Skeletal muscle satellite cell (primary cell): Measurements from ENCODE around the gene ENOX1.

ENCODE experiments used
- H3K27me3 ChIP-seq: 2 replicates; pipeline ENCODE4 v1.7.0; 2013; ENCODE audit warnings: low read length; ENCODE audit not compliant: control insufficient read depth, insufficient read depth
- H3K36me3 ChIP-seq: 2 replicates; pipeline ENCODE4 v1.7.0; 2013; ENCODE audit warnings: mild to moderate bottlenecking, control low read depth, low read length; ENCODE audit not compliant: insufficient read depth
- H3K4me1 ChIP-seq: 2 replicates; pipeline ENCODE4 v1.7.0; 2013; ENCODE audit warnings: low read length; ENCODE audit not compliant: control insufficient read depth, insufficient read depth
- H3K4me2 ChIP-seq: 2 replicates; pipeline ENCODE4 v1.7.0; 2013; ENCODE audit warnings: mild to moderate bottlenecking, low read length
- H3K4me3 ChIP-seq: 2 replicates; pipeline ENCODE4 v1.7.0; 2013; ENCODE audit warnings: low read length
- H3K9ac ChIP-seq: 2 replicates; pipeline ENCODE4 v1.7.0; 2013; ENCODE audit warnings: mild to moderate bottlenecking, low read depth, low read length, moderate library complexity
- H3K9me3 ChIP-seq: replicated peaks from 2 replicates; pipeline ENCODE4 v1.7.0; 2013; ENCODE audit warnings: mild to moderate bottlenecking, control low read depth, low read length

ENOX1 gene

DNA sequence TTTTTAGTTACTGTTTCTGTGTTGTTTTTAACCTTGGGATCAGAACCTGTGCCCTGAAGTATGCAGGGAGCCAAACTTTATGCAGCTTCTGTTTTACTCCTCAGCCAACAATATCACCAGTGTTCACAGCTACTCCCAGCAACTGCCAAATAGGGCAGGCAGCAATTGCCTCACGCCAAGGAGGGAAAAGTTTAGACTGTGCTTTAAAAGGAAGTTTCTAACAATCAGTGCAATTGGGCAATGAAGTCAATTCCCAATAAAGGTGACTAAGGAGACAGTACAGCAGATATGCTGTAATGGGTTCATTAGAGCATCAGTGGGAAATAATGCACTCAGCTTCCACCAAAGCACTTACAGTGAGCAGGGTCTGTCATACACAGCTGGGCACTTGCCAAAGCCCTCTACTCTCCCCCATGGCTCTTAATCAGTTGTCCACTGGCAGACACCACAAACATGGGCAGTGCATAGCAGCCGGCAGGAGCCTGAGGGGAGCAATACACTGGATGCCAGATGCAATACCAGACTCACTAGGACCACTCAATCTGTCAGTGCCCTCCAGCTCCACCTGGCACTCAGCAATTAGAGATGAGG lies 19.3 kb downstream of the ENOX1 start:
- H3K4me3 ChIP-seq = no peak overlapping the region
- no peaks in the 10 kb centered on the region for H3K9me3 ChIP-seq
- no peaks in the 10 kb centered on the region for H3K36me3 ChIP-seq
- no peaks in the 10 kb centered on the region for H3K27me3 ChIP-seq
- H3K9ac ChIP-seq = no peak overlapping the region
- H3K4me1 ChIP-seq = no peaks in the 10 kb centered on the region
- H3K4me2 ChIP-seq = no peak overlapping the region

- H3K4me3 ChIP-seq = no peak overlapping the region
- H3K4me1 ChIP-seq = no peaks in the 10 kb centered on the region
Measured at GRCh38 chr13:43766725-43767124, 20.0 kb downstream of the ENOX1 start.

GRCh38 chr13:43764349-43764748 lies 22.4 kb downstream of the ENOX1 start:
- Histone ChIP-seq H3K4me2 (no peak overlapping the region), H3K9ac (no peak overlapping the region), H3K27me3 (no peaks in the 10 kb centered on the region), H3K4me1 (no peaks in the 10 kb centered on the region), H3K4me3 (no peak overlapping the region), H3K36me3 (no peaks in the 10 kb centered on the region), H3K9me3 (no peaks in the 10 kb centered on the region)

More at GRCh38 chr13:43766725-43767124, 20.0 kb downstream of the ENOX1 start:
- H3K4me2 ChIP-seq = no peak overlapping the region
- H3K9ac ChIP-seq = no peak overlapping the region
- H3K9me3 ChIP-seq = no peaks in the 10 kb centered on the region
- H3K27me3 ChIP-seq = no peaks in the 10 kb centered on the region
- H3K36me3 ChIP-seq = no peaks in the 10 kb centered on the region

DNA sequence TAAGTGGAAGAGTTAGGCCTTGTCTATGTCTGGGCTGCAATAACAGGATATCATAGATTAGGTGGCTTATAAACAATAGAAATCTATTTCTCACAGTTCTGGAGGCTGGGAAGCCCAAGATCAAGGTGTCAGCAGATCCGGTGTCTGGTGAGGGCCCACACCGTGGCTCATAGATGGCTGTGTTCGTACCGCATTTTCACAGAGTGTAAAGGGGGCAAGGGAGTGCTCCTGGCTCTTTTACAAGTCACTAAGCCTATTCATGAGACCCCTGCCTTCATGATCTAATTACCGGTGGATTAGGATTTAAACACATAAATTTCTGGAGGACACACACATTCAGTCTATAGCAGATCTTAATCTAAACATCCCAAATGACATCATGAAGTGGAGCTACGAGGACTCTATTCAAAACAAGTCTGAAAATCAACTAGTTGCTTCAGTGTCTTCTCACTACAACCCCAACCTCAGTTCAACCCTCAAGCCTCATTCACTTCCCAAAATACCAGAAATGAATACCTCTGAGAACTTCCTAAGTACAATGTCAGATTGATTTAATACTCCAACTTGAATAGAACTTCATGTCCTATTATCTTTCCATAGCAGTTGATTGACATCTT lies 23.5 kb downstream of the ENOX1 start:
- H3K9ac ChIP-seq = no peak overlapping the region
- H3K9me3 ChIP-seq = no peaks in the 10 kb centered on the region
- no peak overlapping the region for H3K4me3 ChIP-seq
- H3K4me1 ChIP-seq = no peaks in the 10 kb centered on the region
- H3K27me3 ChIP-seq = no peaks in the 10 kb centered on the region
- no peaks in the 10 kb centered on the region for H3K36me3 ChIP-seq
- no peak overlapping the region for H3K4me2 ChIP-seq

DNA sequence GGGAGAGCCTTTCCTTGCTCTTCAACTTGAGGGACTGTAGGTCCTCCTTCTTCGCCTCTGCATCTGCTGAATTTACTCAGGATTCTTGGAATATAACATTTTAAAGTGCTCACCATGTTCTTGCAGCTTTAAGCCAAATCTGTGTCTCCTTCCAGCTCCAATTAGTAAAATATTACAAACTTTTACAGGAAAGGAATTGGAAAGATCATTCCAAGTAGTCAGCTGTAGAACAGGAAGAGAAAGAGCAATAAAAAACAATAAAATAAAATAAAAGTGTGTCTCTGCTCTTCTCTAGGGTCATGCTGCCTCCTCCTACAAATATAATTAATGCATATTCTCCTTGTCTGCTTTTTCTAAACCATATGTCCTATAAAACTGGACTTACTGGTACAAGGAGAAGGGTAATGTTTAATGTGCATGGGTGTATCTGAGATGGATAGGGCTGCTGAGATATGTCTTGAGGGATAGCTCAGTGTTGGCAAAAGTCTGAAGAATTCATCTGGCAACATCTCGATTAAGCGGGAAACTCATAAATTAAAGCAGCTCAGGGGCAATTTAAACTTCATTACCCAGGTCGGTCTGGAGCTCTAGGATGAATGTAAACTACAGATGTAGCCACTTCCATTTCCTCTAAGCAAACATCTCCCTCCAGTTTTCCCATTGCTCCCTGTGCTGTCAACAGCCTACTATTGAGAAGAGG lies 25.0 kb downstream of the ENOX1 start:
- H3K27me3 ChIP-seq = no peaks in the 10 kb centered on the region
- H3K4me2 ChIP-seq = no peak overlapping the region
- H3K9me3 ChIP-seq = no peaks in the 10 kb centered on the region
- H3K36me3 ChIP-seq = no peaks in the 10 kb centered on the region
- H3K4me3 ChIP-seq = no peak overlapping the region
- H3K4me1 ChIP-seq = no peaks in the 10 kb centered on the region
- no peak overlapping the region for H3K9ac ChIP-seq

DNA sequence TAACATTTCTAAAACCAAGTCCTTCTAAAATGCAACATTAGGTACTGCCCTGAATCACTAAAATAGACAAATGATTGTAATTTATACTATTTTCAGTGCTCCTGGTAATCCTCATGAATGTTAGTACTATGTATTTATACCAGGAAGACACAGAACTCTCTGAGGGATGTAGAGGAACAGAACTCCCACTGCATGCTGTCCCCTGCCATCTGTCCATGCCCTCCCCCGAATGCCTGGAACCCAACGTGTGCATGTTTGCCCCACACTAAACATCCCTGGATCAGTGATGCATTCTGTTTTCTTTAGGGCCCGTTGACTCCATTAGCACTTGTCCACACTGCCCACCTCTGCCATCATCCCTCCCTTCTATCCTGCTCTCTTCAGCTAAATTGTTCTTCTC lies 26.5 kb downstream of the ENOX1 start:
- no peaks in the 10 kb centered on the region for H3K36me3 ChIP-seq
- no peak overlapping the region for H3K4me3 ChIP-seq
- H3K4me2 ChIP-seq = no peak overlapping the region
- no peak overlapping the region for H3K9ac ChIP-seq
- no peaks in the 10 kb centered on the region for H3K27me3 ChIP-seq
- no peaks in the 10 kb centered on the region for H3K4me1 ChIP-seq
- no peaks in the 10 kb centered on the region for H3K9me3 ChIP-seq

DNA sequence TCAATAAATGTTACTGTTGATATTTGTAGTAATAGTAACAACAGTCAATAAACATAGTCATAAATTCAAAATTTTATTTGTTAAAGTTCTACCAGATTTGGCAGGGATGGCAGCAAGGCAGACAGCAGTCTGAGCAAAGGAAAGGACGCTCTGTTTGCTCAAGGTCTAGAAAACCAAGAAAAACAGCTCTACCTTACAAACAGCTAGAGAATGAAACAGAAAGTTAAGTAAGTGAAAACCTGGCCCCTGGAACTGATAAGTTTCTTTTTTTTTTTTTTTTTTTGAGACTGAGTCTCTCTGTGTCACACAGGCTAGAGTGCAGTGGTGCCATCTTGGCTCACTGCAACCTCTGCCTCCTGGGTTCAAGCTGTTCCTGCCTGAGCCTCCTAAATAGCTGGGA lies 27.9 kb downstream of the ENOX1 start:
- H3K36me3 ChIP-seq = no peaks in the 10 kb centered on the region
- no peaks in the 10 kb centered on the region for H3K4me1 ChIP-seq
- no peaks in the 10 kb centered on the region for H3K27me3 ChIP-seq

DNA sequence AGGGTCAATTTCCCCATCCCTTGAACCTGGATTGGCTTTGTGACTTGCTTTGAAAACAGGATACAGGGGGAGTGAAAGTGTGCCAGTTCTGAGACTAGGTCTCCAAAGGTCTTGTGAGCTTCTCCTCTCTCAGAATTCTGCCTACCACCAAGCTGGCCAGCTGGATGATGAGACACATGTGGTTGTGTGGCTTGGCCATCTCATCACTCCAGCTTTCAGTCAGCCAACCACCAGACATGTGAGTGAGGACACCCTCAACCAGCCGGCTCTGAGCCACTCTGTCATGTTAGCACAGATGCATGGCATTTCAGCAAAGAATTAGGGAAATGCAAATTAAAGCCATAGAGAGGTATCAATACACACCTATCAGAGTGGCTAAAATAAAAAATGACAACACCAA lies 29.5 kb downstream of the ENOX1 start:
- Histone ChIP-seq H3K4me3 (no peak overlapping the region), H3K36me3 (no peaks in the 10 kb centered on the region), H3K9me3 (no peaks in the 10 kb centered on the region), H3K4me1 (no peaks in the 10 kb centered on the region), H3K27me3 (no peaks in the 10 kb centered on the region), H3K9ac (no peak overlapping the region), H3K4me2 (no peak overlapping the region)

More for the DNA sequence above, 27.9 kb downstream of the ENOX1 start:
- H3K4me3 ChIP-seq = no peak overlapping the region
- H3K9me3 ChIP-seq = no peaks in the 10 kb centered on the region
- no peak overlapping the region for H3K4me2 ChIP-seq
- H3K9ac ChIP-seq = no peak overlapping the region

- Histone ChIP-seq H3K9ac (no peak overlapping the region), H3K4me3 (no peak overlapping the region), H3K27me3 (no peaks in the 10 kb centered on the region), H3K36me3 (no peaks in the 10 kb centered on the region), H3K9me3 (no peaks in the 10 kb centered on the region), H3K4me2 (no peak overlapping the region), H3K4me1 (no peaks in the 10 kb centered on the region)
Measured at GRCh38 chr13:43755844-43756243, 30.9 kb downstream of the ENOX1 start.

GRCh38 chr13:43751624-43752023 lies 35.1 kb downstream of the ENOX1 start:
- H3K9me3 ChIP-seq = no peaks in the 10 kb centered on the region
- H3K36me3 ChIP-seq = no peaks in the 10 kb centered on the region
- H3K4me3 ChIP-seq = no peak overlapping the region
- no peaks in the 10 kb centered on the region for H3K27me3 ChIP-seq
- H3K9ac ChIP-seq = no peak overlapping the region
- H3K4me1 ChIP-seq = no peaks in the 10 kb centered on the region
- no peak overlapping the region for H3K4me2 ChIP-seq

DNA sequence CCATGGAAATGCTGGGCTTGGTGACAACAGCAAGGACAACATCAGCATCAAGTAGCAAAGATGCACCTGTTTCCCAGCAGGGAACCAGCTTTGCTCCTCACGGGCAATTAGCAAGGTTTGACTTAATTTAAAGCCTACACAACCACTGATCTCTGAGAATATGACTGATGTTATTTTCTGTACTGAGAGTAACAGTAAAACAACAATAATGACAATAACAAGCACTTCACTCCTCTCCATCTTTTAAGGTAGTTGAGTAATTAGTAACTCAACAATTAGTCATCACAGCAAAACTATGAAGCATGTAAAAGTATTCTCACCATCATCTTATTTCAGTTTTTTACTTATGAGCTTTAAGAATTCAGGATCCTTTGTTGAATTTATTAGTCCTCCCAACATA lies 37.3 kb downstream of the ENOX1 start:
- Histone ChIP-seq H3K4me2 (no peak overlapping the region), H3K4me3 (no peak overlapping the region), H3K27me3 (no peaks in the 10 kb centered on the region), H3K9me3 (no peaks in the 10 kb centered on the region), H3K9ac (no peak overlapping the region), H3K36me3 (no peaks in the 10 kb centered on the region), H3K4me1 (no peaks in the 10 kb centered on the region)
